Skeletal muscle cell (primary cell): ENCODE results near the gene LAP3.

Source experiments
- DNase-seq: peaks from one replicate; pipeline ENCODE4 v3.0.0-alpha.2; 2010; ENCODE audit warnings: low read depth
- H3K4me3 ChIP-seq: 2 replicates; pipeline ENCODE4 v1.5.1; 2011; ENCODE audit warnings: low read depth, mild to moderate bottlenecking, control low read depth, low read length, moderate library complexity

LAP3 gene

DNA sequence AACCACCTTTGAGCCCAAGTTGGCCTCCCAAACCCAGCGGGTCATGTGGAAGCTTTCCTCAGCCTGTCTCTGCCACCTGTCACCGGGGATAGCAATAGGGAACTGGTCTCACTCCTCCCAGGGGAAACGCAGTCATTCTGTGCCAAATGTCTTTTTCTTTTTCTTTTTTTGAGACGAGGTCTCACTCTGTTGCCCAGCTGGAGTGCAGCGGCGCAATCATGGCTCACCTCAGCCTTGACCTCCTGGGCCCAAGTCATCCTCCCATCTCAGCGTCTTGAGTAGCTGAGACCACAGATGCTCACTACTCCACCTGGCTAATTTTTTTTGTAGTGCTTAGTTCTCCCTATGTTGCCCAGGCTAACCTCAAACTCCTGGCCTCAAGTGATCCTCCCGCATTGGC lies 77.7 kb downstream of the LAP3 start:
- no peak overlapping the region for H3K4me3 ChIP-seq
- DNase-seq: no peak

DNA sequence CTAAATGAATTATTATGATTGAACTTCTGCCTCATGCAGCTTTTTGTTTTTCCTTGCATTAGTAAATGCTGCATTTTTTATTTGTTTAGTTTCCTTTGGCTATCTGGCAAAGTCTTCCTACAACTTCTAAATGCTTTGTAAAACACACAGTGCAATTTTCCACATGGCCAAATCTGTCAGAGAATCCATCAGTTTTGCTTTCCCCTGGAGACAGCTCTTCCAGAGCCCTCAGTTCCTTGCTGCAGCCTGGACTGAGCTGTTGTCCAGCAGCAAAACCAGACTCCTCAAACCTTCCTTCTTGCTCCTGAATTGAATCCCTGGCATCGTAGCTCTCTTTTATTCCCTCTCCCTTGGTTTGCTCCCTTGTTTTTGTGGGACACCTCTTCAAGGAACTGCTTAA lies 80.1 kb downstream of the LAP3 start:
- no peak overlapping the region for H3K4me3 ChIP-seq
- DNase-seq: no peak
